ENCODE measurements around the gene MICB.

MICB gene

GRCh38 chr6:31556307-31556706 is 58.4 kb downstream of the MICB start:
- no peak overlapping the region for H3K4me3 ChIP-seq (ENCODE audit: low read depth, low read length)
- TF ChIP-seq CTCF (IDR thresholded peaks at IDR 0.05; ENCODE audit: low read depth, low read length), result no peak

DNA sequence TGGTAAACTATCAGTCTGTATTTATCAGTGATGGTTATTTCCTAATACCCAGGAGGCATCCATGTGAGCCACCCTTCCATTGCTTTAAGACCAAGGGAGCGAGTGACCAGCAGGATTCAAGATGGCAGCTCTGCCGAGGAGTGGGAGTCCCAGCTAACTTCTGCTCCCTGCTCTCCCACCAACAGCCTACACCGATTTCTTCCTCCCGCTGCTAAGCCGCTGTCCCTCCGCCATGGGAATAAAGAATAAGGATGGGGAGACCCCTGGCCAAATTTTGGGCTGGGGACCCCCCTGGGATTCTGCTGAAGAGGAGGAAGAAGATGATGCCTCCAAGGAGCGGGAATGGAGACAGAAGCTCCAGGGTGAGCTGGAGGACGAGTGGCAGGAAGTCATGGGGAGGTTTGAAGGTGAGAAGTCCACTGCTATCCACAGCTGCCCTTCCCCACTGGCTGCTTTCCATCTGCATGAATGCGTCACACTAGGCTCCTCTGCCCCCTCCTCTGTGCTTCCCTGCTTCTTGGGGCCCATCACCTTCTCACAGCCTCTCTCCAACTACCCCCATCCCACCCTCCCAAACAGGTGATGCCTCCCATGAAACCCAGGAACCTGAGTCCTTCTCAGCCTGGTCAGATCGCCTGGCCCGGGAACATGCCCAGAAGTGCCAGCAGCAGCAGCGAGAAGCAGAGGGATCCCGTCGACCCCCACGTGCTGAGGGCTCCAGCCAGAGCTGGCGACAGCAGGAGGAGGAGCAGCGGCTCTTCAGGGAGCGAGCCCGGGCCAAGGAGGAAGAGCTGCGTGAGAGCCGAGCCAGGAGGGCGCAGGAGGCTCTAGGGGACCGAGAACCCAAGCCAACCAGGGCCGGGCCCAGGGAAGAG is 59.7 kb downstream of the MICB start:
- H3K4me3 ChIP-seq (ENCODE audit: low read depth, low read length), result no peak overlapping the region
- no peak for TF ChIP-seq CTCF (IDR thresholded peaks at IDR 0.05; ENCODE audit: low read depth, low read length)

DNA sequence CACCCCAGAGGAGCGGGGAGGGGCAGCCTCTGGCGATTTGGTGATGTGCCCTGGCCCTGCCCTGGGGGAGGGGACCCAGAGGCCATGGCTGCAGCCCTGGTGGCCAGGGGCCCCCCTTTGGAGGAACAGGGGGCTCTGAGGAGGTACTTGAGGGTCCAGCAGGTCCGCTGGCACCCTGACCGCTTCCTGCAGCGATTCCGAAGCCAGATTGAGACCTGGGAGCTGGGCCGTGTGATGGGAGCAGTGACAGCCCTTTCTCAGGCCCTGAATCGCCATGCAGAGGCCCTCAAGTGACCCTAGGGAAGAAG is 60.3 kb downstream of the MICB start:
- H3K4me3 ChIP-seq (ENCODE audit: low read depth, low read length), result no peak overlapping the region
- no peak for TF ChIP-seq CTCF (IDR thresholded peaks at IDR 0.05; ENCODE audit: low read depth, low read length)

DNA sequence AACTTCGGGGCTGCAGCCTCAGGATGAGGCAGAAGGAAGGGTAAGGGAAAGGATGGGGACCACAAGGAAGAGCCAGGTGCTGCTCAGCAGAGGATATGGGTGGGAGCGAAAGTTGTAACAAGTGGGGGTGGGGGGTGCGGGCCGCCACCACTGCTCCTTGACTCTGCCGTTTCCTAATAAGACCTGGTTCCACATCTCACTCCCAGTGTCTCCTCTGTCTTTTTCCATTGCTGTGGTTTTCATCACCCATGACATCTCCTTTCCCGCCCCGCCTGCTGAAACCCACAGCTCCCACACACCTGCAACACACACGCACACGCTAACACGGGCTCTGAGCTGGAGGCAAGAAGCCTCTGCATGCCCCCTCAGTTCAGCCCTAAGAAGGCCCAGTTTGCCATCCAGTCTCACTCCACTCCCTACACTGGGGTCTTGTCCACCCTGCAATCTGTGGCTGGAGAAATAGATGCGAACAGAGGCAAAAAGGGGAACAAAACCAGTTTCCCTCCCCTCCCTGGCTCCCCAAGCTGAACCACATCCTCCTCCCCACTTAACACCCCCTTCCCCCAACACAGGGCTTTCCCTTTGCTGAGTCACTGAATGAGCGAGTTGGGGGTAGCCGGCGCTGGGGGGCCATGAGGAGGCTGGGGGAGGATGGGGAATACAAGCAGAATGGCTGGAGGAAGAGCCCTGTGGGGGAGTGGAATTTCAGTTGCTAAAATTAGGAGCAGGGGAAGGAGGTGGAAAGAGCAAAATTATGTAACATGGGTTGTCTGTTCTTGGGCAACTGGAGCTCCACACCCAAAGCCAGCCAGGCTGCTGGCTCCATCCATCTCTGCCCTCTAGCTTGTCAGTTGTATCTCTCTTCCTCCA is 60.9 kb downstream of the MICB start:
- no peak for TF ChIP-seq CTCF (IDR thresholded peaks at IDR 0.05; ENCODE audit: low read depth, low read length)
- no peak overlapping the region for H3K4me3 ChIP-seq (ENCODE audit: low read depth, low read length)

DNA sequence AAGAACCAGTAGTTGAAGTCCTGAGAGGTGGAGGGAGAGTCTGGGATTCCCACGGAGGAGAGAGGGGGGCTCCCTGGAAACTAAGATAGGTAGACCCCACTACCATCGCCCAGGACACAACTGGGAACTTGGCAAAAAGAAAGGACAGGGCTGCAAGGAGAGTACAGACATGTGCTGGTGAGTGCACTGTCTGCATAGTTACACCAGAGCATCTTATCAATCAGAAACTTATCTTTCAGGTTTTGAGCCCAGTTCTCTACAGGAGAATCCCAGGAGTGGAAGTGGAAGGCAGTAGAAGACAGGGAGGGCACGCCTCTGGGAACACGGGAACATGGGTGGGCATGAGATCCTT is 61.6 kb downstream of the MICB start:
- no peak overlapping the region for H3K4me3 ChIP-seq (ENCODE audit: low read depth, low read length)
- TF ChIP-seq CTCF (IDR thresholded peaks at IDR 0.05; ENCODE audit: low read depth, low read length), result no peak

GRCh38 chr6:31559958-31560696 is 62.2 kb downstream of the MICB start:
- no peak for TF ChIP-seq CTCF (IDR thresholded peaks at IDR 0.05; ENCODE audit: low read depth, low read length)
- H3K4me3 ChIP-seq (ENCODE audit: low read depth, low read length), result no peak overlapping the region

Measured in WI38 (cell line).